ENCODE measurements around the gene DNAJA3.

GRCh38 chr16:4391631-4392381, 33.9 kb upstream of the DNAJA3 start:
- no peak for TF ChIP-seq ZNF274 (IDR thresholded peaks at IDR 0.05; ENCODE audit: low read depth, low read length)
- TF ChIP-seq YY1 (IDR thresholded peaks at IDR 0.05; ENCODE audit: insufficient read depth, insufficient read length): no peak

All from NT2/D1 (cell line).